ENCODE measurements around the gene PLAGL2.

GRCh38 chr20:32240205-32240604 is 32.7 kb upstream of the PLAGL2 start:
- TF ChIP-seq CTCF (IDR thresholded peaks at IDR 0.05 in 8 of 11, conservative IDR thresholded peaks at IDR 0.05 in 3 of 11) (no peak), POLR2A (IDR thresholded peaks at IDR 0.05) (no peak)
